Left ventricle myocardium inferior (tissue), 1 donor: ENCODE results near the gene COL15A1. TPM values are rescaled to one million over a fixed set of nuclear protein-coding genes. Genes with fewer than 3 reads are reported as not detected.

Experiments
- DNase-seq: peaks from one replicate; pipeline ENCODE4 v3.0.0-alpha.2; 2020
- H3K27ac ChIP-seq: fragments of 200-600 bp; replicated peaks from 2 replicates; pipeline ENCODE4 v1.8.0; 2021
- H3K27me3 ChIP-seq: fragments of 200-600 bp; 2 replicates; pipeline ENCODE4 v1.8.0; 2021; ENCODE audit warnings: low read depth
- H3K36me3 ChIP-seq: fragments of 200-600 bp; 2 replicates; pipeline ENCODE4 v1.8.0; 2021
- H3K4me1 ChIP-seq: fragments of 200-600 bp; 2 replicates; pipeline ENCODE4 v1.8.0; 2021
- H3K4me3 ChIP-seq: fragments of 200-600 bp; 2 replicates; pipeline ENCODE4 v1.8.0; 2021; ENCODE audit warnings: mild to moderate bottlenecking, moderate library complexity
- H3K9me3 ChIP-seq: fragments of 200-600 bp; replicated peaks from 2 replicates; pipeline ENCODE4 v1.8.0; 2021
- CTCF ChIP-seq: fragments of 200-600 bp; IDR thresholded peaks from 2 replicates; pipeline ENCODE4 v1.8.0; 2021; ENCODE audit warnings: antibody characterized with exemption, mild to moderate bottlenecking, borderline replicate concordance
- intact Hi-C: fragments of 100-400 bp; cut with micrococcal nuclease; formaldehyde crosslinking; loops from one replicate; pipeline ENCODE4 v1.11.0; 2022
- total RNA-seq: library from RNA; stranded (reverse); fragmentation: NEBNext Ultra II Directional; extraction: Animal tissue kit (Norgen Biotek cat#: 25700); gene quantifications from one replicate; pipeline ENCODE4 v1.2.1, GENCODE V29; 2021
- donor health status: DM: no; HTN: yes; CAD: no; lungs with severe emphysema.

The COL15A1 gene
- total RNA-seq, 1 donor from 2014 or later: 45.4 TPM

DNA sequence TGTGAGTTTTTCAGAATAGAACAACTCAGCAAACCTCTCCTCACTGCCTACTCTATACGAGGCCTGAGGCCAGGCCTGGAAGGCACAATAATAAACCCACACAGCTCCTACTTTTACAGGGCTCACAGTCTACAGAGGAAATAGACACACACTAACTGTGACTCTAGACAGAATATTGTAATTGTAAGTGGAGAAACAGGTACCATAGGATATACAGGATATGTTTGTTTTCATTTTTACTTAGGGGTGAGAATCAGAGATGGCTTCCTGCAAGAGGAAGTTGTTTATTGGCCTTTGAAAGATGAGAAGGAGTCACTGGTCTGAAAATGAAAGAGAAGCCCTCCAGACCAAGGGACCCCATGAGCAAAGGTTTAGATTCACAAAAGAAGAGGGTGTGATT is 125.4 kb downstream of the COL15A1 start:
- intact Hi-C loops: no loop called here
- Histone ChIP-seq H3K4me3 (no peak overlapping the region), H3K27ac (peak overlapping the region; percentile 14), H3K9me3 (no peaks in the 10 kb centered on the region), H3K27me3 (no peaks in the 10 kb centered on the region), H3K4me1 (peaks cover 45% of the 10 kb centered on the region), H3K36me3 (peaks cover 21% of the 10 kb centered on the region)
- TF ChIP-seq CTCF: no peak
- DNase-seq: no peak

- H3K27ac ChIP-seq: peak overlapping the region; percentile 14
- H3K36me3 ChIP-seq: peaks cover 19% of the 10 kb centered on the region
- H3K4me3 ChIP-seq: no peak overlapping the region
- intact Hi-C loops: no loop called here
- TF ChIP-seq CTCF: no peak
- DNase-seq: no peak
- no peaks in the 10 kb centered on the region for H3K27me3 ChIP-seq
- no peaks in the 10 kb centered on the region for H3K9me3 ChIP-seq
- peaks cover 45% of the 10 kb centered on the region for H3K4me1 ChIP-seq
These were observed 125.8 kb downstream of the COL15A1 start for GRCh38 chr9:99069546-99069945.

DNA sequence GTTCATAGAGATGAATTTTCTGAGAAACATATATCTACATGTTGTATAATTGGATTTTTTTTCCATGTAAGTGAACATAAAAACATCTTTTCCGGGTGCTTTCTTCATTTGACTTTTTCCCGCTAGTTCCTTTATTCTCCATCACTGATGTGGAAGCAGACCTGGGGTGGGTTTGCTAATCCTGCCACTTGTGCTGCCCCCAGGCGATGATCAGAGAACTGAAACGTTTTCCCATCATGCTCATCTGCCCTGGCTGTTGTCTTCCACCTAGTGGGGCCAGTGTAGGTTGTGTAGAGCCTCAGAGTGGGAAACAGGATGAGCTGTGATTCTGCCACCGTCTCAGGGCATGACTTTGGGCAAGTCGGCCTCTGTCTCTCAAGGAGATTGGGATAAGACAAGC is 127.0 kb downstream of the COL15A1 start:
- H3K36me3 ChIP-seq: peaks cover 19% of the 10 kb centered on the region
- intact Hi-C loops: no loop called here
- no peaks in the 10 kb centered on the region for H3K27me3 ChIP-seq
- no peak for DNase-seq
- peak overlapping the region; percentile 57 for H3K27ac ChIP-seq
- no peaks in the 10 kb centered on the region for H3K9me3 ChIP-seq
- peaks cover 52% of the 10 kb centered on the region for H3K4me1 ChIP-seq
- TF ChIP-seq CTCF: no peak
- no peak overlapping the region for H3K4me3 ChIP-seq

GRCh38 chr9:99071313-99072039 is 127.8 kb downstream of the COL15A1 start:
- Histone ChIP-seq H3K9me3 (no peaks in the 10 kb centered on the region), H3K27ac (peak overlapping the region; percentile 57), H3K36me3 (peaks cover 19% of the 10 kb centered on the region), H3K4me3 (no peak overlapping the region), H3K4me1 (peaks cover 60% of the 10 kb centered on the region), H3K27me3 (no peaks in the 10 kb centered on the region)
- no peak for DNase-seq
- intact Hi-C loops: no loop called here
- TF ChIP-seq CTCF: no peak

GRCh38 chr9:99072040-99072394 is 128.3 kb downstream of the COL15A1 start:
- intact Hi-C loops: no loop called here
- Histone ChIP-seq H3K4me3 (no peak overlapping the region), H3K27me3 (no peaks in the 10 kb centered on the region), H3K36me3 (peaks cover 19% of the 10 kb centered on the region), H3K4me1 (peaks cover 66% of the 10 kb centered on the region), H3K9me3 (no peaks in the 10 kb centered on the region), H3K27ac (peak overlapping the region; percentile 57)
- DNase-seq: no peak
- TF ChIP-seq CTCF: no peak
